ELF-1 (cell line): ENCODE measurements around the gene SMS.
A peak's percentile ranks its signal among the peaks of the same experiment; 100 is the strongest.
"Not testable (repeated sequence)": the region's sequence is repeated elsewhere in the genome, so short reads cannot be mapped to it uniquely, and the experiment has no call there.

Experiments
- DNase-seq: peaks from one replicate; pipeline ENCODE4 v3.0.0-alpha.2; 2016; ENCODE audit warnings: low read depth, low spot score

SMS gene

DNA sequence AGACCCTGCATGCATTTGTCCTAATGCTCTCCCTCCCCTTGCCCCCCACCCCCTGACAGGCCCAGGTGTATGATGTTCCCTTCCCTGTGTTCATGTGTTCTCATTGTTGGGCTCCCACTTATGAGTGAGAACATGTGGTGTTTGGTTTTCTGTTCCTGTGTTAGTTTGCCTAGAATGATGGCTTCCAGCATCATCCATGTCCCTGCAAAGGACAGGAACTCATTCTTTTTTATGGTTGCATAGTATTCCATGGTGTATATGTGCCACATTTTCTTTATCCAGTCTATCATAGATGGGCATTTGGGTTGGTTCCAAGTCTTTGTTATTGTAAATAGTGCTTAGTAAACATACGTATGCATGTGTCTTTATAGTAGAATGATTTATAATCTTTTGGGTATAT, 10.0 kb downstream of the SMS start:
- DNase-seq, result not testable (repeated sequence)

DNA sequence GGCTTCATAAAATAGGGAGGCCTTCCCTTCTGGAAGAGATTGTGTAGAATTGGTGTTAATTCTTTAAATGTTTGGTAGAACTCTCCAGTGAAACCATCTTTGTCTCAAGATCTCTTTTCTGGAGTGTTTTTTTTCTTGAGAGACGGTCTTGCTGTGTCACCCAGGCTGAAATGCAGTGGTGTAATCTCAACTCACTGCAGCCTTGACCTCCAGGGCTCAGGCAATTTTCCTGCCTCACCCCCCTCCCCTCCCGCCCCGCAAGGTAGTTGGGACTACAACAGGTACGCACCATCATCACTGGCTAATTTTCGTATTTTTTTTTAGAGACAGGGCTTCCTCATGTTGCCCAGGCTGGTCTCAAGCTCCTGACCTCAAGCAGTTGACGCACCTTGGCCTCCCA, 12.1 kb downstream of the SMS start:
- DNase-seq, result no peak

DNA sequence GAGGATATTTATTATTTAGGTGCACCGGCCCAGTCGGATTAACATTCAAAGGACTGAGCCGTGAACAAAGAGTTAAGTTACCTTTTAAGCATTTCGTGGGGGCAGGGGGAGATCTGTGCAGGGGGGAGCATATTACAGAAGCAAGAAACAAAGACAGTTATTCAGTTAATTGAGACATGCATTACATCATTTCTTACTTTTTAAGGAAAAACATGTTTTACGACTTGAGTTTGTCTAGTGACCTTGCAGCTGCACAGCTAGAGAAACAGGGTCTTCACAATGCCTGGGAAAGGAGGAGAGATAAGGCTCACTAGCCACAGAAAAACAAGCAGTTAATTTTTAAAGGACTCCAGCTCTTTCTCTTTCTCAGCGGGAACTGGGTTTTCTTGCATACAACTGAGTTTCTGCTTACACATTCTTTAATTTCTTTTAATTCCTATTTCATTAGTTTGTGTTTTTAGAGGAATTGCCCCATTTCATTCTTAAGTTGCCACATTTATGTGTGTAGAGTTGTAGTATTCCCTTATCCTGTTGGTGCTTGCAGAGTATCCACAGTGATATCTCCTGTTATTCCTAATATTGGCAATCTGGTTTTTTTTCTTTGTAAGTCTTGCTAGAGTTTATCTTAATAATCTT, 12.8 kb downstream of the SMS start:
- not testable (repeated sequence) for DNase-seq

DNA sequence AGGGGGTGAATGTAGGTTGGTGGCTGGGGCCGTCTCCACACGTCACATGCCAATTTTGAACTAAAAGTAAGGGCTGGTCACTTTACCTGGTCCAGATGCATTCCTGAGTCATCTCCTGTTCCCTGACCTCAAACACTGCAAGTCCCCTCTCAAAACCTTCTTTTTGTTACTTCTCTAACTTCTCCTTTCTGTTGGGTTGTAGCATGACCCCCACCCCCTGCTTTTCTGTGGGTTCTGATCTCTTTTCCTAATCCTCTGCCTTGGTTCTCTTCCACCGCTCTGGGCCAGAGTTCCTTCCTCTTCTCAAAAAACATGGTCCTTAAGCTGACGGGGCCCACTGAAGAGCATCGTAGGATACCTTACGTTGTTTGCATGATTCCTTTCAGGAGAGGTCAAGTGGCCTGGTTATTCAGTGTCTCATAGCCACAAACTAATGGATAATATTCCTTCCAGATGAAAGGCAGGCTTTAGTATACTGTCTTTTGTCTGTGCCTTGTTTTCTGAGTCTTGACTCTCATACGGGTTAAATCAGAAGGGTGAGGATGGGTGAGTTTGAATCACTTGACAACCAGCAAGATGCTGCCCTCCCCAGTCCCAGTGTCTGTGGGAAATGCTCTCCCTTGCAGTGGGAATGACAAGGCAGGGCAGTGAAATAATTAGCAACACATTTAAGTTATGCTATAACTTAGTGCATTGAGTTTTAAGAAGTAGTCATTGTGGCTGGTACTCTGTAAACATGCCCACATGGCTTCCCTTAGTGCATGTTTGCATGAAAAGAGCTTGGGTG, 15.1 kb downstream of the SMS start:
- DNase-seq, result no peak

DNA sequence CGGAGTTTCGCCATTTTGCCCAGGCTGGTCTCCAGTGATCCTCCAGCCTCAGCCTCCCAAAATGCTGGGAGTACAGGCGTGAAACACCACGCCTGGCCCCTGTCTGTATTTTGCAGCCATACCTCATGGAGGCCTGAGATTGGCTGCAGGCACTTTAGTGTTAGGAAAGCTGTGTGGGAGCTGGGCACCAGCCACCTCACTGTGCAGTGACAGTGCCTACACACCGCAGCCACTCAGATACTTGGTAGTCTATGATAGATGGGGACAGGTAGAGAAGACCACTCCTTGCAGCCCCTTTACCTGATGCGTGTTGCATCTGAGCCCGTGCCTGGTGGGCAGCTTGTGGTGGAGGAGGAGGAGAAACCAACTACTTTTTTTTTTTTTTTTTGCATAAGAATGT, 16.3 kb downstream of the SMS start:
- no peak for DNase-seq

DNA sequence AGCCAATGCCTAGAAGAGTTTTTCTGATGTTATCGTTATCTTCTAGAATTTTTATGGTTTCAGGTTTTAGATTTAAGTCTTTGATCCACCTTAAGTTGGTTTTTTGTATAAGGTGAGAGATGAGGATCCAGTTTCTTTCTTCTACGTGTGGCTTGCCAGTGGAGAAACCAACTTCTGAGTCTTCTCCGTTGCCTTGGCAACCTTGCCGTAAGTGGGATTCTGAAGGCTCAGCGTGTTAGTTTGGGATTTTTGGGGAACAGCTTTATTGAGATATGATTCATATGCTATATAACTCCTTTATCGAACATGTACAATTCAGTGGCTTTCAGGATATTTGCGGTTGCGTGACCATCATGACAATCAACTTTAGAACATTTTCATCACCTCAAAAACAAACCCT, 17.7 kb downstream of the SMS start:
- DNase-seq, result no peak

DNA sequence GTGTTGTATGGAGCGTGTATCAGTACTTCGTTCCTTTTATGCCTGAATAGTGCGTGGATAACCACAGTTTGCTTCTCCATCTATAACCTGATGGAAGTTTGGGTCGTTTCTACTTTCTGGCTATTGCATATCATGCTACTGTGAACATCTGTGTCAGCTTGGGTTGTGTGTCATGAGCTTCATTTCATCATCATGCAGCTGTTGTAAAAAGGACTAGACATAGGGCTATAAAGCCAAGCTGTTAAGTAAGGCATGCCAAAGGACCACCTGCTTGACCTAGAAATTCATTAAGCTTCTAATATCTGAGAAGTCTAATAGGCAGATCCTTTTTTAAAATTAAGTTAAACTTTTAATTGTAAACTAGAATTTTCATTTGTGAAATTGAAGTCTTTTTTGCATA, 18.4 kb downstream of the SMS start:
- DNase-seq, result no peak

DNA sequence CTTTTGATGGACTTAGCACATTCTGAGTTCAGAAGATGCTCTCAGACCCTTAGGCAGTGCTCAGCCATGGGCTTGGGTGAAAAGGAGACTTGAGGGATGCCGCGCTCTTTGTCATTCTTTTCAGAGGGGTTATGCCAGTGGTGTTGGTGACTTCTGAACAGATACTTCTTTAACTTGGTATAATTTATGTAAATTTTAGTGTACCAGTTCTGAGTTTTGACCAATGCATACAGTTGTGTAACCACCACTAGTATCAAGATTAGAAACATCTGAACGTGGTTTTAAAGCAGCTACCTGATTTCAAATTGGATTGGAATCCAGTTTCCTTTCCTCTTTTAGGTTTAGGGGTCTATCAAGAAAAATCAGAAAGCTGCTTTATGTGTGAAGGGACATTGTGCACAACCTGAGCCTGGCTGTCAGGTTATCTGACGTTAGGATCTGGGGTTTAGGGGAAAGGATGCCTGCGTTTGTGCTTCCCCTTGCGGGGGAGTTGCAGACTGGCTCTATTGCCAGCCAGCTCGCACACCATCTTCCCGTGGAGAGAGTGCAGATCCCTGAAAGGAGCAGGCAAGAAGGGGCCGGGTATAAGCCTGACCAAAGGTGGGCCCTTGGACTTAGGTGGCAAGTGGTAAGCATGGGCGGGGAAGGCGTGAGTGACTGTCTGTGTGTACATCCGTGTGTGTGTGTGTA, 19.0 kb downstream of the SMS start:
- DNase-seq, result no peak

DNA sequence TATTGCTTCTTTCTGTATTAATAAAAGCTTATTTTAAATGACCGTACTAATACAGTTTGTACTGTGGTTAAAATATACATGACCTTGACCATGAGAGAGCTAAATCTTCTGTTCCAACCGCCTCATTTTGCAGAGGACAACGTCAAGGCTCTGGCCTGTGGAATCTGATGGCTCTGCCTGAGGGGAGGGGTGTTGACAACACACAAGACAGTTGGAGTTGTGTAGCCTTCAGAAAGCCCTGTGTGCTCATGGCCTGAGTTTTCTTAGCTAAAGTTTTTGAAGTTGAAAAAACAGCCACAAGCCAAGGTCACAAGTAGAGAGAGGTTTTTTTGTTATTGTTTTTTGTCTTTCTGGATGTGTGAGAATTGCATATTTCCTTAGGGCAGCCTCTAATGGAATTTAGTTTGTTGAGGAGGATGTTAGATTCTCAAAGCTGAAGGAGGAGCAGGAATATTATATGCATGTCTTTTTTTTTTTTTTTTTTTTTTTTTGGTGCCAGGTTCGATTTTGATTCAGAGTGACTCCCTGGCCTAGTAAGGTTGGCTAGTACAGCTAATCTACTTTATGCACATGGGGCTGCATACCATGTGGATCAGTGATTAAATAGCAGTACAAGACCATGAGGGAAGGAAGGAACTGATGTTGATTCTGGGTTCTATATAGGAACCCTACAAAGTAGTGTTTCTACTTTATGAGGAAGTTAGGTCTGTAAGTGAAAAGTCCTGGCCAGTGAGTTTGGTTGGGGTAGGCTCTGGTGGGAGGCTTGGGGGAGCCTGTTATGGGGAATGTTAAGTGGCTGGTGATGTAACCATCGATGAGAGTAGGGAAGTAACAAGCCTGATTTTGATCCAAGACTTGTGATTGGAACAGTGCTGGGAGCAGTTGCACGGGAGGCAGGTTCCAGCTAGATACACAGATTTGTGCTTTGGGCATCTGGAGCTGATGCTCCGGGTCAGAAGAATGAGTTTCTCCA, 20.3 kb downstream of the SMS start:
- DNase-seq, result no peak

DNA sequence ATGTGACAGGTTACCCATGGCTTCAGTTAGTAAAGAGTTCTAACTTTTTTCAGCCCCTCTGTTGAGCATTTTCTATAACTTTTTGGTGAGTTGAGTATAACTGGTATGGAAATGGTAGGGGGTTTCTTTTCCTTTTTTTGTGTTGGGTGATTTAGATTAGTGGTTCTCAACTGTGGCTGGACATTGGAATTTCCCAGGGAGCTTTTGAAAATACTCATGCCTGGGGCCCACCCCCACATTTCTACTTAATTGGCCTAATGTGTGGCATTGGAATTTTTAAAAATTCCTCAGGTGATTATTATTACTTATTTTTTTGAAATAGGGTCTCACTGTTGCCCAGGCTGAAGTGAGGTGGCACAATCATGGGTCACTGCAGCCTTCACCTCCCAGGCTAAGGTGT, 21.9 kb downstream of the SMS start:
- DNase-seq, result no peak

DNA sequence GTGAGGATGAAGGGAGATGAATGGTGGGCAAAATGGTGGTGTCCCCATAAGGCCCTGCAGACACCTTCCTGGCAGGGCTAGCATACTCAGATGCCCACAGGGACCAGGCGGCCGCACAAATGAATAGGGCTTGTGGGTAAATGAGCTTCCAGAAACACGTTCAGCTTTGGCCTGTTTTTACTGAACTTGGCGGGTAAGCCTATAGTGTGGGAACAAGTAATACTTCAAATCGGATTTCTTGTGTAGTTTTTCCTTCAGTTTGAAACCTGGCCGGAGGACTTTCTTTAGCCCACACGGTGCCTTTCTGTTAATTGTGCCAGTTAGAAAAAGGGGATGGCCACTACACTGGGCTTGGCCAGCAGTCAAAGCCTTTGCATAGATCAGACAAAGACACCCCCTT, 22.8 kb downstream of the SMS start:
- DNase-seq, result no peak

DNA sequence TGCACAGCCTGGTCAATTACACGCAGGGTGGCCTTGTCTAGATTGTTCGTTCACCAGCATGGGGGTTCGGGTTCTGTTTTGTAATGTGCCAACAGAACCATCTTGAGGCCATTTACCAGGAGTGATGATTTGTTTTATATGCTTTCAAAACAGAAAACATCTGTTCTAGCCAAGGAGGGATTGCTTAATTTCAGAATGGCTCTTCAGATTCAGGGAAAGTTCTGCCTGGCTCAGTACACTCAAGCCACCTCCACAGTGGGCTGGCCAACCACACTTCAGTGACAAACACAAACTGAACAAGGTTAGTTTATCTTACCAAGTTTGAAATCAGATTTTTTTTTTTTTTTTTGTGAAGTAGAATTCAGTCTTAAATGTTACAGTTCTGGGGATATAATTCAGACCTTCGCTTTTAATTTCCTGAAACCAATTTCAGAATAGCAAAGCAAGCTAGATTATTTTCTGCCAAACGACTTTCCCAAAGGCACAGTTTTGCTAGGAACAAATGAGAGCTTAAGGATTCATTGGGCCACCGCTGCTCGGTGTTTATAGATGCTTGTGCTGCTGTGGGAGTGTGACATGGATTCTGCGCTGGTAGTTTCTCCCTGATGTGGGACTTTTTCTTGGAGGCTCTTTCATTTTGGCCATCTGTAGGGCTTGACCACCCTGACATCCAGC, 23.4 kb downstream of the SMS start:
- no peak for DNase-seq

DNA sequence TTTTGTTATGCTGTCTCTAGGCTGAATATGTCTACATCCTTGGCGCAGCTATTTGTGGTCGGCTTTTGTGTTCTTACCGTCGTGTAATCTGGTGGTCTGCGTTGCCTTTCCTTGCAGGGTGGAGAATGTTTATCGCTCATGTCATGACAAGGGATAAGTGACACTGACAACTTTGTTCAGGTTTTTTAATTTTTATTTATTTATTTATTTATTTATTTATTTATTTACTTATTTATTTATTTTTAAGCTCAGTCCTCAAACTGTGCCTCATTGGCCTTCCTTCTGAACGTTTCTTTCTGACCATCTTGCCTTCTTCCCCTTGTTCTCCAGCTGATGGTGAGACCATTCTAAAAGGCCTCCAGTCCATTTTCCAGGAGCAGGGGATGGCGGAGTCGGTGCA, 26.4 kb downstream of the SMS start:
- DNase-seq, result no peak

DNA sequence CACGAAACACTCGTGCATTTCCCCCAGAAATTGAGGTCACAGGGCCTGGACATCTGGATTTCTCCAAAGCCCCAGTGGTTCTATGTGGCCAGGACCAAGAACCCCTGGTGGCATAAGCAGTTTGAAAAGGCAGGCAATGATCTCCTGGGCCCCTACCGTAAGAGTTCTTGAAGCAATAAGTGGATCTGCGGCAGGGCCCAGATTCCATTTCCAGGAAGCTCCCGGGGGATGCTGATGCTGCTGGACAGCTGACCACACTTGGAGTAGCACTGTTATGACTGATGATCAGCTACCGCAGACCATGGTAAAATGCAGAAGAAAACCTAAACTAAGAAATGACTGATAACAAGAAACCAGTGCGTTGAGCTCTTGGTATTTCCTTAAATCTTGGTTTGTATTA, 27.8 kb downstream of the SMS start:
- no peak for DNase-seq

DNA sequence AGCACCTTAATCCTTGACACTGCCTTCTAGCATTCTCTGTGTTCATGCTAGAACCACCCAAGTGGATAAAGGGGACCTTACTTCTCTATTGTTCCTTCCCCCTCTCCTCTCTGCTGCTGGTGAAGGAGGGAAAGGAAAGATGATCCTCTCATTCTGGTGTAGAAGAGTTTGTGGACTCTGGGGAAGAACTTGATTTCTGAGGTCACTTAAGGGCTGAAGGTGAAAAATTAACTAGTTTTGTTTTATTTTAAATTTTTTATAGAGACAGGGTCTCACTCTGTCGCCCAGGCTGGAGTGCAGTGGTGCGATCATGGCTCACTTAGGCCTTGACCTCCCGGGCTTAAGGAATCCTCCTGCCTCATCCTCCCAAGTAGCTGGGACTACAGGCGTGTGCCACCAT, 29.8 kb downstream of the SMS start:
- DNase-seq, result no peak

DNA sequence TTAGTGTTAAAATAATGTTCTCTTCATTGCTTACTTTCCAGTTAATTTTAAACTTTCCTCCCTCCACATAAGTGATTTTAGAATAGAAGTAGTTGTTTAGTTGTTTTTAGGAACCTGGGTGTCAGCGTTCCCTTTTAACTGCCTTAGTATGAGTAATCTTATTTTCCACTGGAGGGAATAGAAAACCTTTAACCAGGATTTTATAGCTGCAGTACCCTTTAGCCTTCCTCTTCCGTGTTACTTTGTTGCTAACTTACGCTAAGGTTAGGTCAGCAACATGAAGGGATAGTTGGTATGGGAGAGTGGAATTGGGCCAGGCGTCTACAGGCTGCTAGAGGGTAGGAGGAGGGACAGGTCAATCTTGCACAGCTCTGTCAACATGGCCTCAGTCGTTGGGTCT, 31.5 kb downstream of the SMS start:
- DNase-seq, result no peak

DNA sequence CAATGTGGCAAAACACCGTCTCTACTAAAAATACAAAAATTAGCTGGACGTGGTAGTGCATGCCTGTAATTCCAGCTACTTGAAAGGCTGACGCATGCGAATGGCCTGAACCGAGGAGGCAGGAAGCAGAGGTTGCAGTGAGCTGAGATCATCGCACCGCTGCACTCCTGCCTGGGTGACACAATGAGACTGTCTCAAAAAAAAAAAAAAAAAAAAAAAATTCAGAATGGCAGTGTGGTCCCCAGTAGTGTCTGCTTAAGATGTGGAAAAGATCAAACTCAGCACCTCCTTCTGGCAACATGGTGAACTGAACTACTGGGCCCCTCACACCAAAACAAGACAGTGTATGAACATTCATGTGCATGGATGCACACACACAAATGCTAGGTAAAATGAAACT, 32.2 kb downstream of the SMS start:
- DNase-seq, result peak; percentile 61

DNA sequence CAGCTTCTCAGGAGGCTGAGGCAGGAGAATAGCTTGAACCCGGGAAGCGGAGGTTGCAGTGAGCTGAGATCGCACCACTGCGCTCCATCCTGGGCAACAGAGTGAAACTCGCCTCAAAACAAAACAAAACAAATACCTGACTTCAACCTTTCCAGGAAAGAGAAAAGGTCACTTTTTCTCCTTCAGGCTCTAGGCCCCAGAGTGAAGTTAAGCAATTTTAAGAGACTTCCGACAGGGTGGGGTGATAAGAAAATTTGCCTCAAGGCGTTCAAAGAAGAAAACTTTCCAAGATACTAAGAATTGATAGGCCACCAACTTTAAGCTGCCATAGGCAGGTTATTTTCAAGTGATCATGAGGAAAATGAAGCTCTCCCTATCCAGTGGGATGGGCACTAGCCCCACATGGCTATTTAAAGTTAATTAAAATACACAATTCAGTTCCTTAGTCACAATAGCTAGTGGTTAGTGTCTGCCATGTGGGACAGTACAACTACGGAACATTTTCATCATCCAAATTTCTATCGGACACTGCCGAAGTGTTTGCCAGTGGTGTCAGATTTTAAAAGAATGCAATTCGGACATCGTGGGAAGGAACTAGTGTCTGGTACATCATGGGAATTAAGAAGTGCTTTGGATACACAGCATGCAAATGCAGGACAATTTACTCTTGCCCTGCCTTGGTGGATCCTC, 33.0 kb downstream of the SMS start:
- DNase-seq, result peak; percentile 64

DNA sequence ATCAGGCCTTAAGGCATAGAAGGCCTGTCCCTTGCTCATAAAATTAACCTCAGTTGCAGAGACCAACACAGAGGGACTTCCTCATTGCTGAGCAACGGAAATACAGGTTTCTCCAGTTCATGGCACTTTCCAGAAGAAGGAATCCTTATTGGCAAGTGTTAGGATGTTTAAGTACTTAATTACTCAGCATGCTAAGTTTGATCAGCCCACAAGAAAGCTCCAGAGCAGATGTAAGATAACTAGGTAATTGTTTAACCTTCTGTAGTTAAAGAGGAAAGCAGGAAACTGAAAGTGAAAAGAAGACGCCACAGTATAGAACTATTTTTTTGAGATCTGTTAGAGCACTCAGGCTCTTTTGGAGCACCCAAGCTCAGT, 33.5 kb downstream of the SMS start:
- peak; percentile 83 for DNase-seq

DNA sequence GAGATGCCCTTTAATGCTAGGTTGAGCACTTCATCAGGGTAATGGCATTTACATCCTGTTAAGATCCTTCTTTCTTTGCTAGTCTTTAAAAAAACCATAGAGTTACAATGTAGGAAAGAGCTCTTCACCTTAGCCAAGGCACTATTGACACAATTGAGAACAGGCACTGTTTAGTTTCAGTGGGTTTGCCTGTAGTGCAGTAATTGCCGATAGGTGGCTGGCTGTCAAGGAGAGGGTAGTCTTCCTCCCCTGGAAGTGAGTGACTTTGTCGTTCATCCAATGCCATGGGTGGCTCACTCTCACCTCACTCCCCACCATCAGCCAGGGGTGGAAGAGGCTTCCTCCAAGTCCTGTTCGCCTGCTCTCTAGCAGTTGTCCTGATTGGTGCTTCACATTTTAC, 34.7 kb downstream of the SMS start:
- DNase-seq, result no peak

DNA sequence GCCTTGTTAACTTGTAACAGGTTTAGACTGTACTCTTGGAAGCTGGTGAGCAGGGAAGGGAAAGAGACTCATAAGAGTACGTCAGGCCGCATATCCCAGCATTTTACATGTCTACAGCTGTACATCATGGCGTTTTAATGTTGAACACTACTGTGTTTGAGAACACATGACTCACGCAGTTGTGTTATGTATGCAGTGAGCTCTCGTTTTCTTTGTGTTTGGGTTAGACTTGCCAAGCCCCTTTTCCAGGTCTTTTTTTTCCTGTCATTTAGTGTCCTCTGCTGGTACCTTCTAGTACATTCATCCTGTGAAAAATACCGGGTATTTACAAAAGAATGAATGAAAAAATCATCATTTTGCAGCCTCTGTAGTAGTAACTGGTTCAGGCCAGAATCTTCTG, 35.3 kb downstream of the SMS start:
- no peak for DNase-seq
